ENCODE measurements around the gene PSTPIP2. TPM values are rescaled to one million over a fixed set of nuclear protein-coding genes. Genes with fewer than 3 reads are reported as not detected.
"Not testable (repeated sequence)": the region's sequence is repeated elsewhere in the genome, so short reads cannot be mapped to it uniquely, and the experiment has no call there.

PSTPIP2 gene
- total and polyA plus RNA-seq, 2 donors (not counting 3 experiments of a cell fraction or from before 2014, with no cell fraction given) = 1.6 to 4.9 TPM

DNA sequence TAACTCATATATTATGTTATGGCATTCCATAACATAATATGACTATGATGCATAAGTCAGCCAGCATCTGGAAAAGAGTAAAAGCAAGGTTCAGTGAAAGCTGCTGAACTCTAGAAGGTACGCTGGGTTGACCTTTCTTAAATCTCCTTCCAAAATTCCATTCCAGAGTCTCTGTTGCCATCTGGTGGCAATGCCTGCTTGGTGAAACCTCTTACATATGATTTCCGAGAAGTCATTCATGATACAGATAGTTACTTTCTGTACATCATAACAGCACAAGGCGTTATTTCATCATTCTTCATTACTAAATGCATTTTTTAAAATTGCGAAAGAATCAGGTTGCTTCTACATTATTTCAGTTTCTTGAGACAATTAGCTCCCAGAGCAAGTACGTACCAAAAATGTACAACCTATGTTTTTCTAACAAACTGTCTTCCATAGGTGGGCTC lies 97.9 kb downstream of the PSTPIP2 start:
- Histone ChIP-seq H3K79me2 (ENCODE audit: control insufficient read depth, insufficient read depth, low read length) (no peaks in the 10 kb centered on the region), H4K20me1 (replicated peaks; ENCODE audit: control insufficient read depth, extremely low read depth, insufficient read depth, low read length) (peaks cover 2% of the 10 kb centered on the region), H3K4me2 (ENCODE audit: insufficient read depth, low read length) (no peak overlapping the region), H2AFZ (ENCODE audit: low read depth, low read length) (no peak overlapping the region), H3K27ac (ENCODE audit: insufficient read depth, low read depth, low read length) (no peak overlapping the region), H3K4me1 (ENCODE audit: control insufficient read depth, extremely low read depth, insufficient read depth, low read length) (no peaks in the 10 kb centered on the region), H3K27me3 (ENCODE audit: control insufficient read depth in 2 of 2, insufficient read depth in 2 of 2, low read length in 2 of 2) (no peaks in the 10 kb centered on the region), H3K9ac (replicated peaks; ENCODE audit: extremely low read depth, insufficient read depth, low read length) (no peak overlapping the region), H3K36me3 (ENCODE audit: control insufficient read depth in 2 of 2, extremely low read depth in 1 of 2, insufficient read depth in 2 of 2, low read length in 2 of 2) (no peaks in the 10 kb centered on the region), H3K4me3 (replicated peaks in 1 of 3; ENCODE audit: insufficient read depth in 1 of 3, low read depth in 1 of 3, low read length in 3 of 3) (no peak overlapping the region), H3K9me3 (replicated peaks; ENCODE audit: control insufficient read depth, insufficient read depth, low read length) (no peaks in the 10 kb centered on the region), H3K9me1 (replicated peaks; ENCODE audit: control insufficient read depth, extremely low read depth, insufficient read depth, low read length) (no peaks in the 10 kb centered on the region)
- intact Hi-C loops (cut with micrococcal nuclease) (loop anchor here (1.0 to 2.0 kb wide), 6 partner anchors 23 to 353 kb away; partner anchors contain the start of gene PSTPIP2), dilution Hi-C loops (cut with MboI; ENCODE audit: extremely low pct_ligation_motif_present, low sequenced_read_pairs) (no loop called here)
- BruUV-seq (replicated peaks) = no TSS peak
- FAIRE-seq (peak; percentile 62), DNase-seq (ENCODE audit: low read depth, low spot score) (peak; percentile 71)
- TF ChIP-seq MYC (IDR thresholded peaks at IDR 0.05; ENCODE audit: low read depth, low read length) = no peak
- TF ChIP-seq, protein P1, sequence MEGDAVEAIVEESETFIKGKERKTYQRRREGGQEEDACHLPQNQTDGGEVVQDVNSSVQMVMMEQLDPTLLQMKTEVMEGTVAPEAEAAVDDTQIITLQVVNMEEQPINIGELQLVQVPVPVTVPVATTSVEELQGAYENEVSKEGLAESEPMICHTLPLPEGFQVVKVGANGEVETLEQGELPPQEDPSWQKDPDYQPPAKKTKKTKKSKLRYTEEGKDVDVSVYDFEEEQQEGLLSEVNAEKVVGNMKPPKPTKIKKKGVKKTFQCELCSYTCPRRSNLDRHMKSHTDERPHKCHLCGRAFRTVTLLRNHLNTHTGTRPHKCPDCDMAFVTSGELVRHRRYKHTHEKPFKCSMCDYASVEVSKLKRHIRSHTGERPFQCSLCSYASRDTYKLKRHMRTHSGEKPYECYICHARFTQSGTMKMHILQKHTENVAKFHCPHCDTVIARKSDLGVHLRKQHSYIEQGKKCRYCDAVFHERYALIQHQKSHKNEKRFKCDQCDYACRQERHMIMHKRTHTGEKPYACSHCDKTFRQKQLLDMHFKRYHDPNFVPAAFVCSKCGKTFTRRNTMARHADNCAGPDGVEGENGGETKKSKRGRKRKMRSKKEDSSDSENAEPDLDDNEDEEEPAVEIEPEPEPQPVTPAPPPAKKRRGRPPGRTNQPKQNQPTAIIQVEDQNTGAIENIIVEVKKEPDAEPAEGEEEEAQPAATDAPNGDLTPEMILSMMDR (IDR thresholded peaks at IDR 0.05; ENCODE audit: extremely low read depth in 1 of 2, insufficient read depth in 1 of 2, low read depth in 1 of 2, low read length in 2 of 2) = peak; percentile 54 to 65
- CTCF ChIA-PET = interaction anchor here (0.9 to 5.8 kb wide), 10 partner anchors 9 to 353 kb away, joined by 3 to 49 read pairs (median 5); no protein-coding TSS in a partner anchor
- POLR2A ChIA-PET = interaction anchor here (0.6 kb wide), 1 partner anchor 41 kb away, joined by 4 read pairs; no protein-coding TSS in a partner anchor

DNA sequence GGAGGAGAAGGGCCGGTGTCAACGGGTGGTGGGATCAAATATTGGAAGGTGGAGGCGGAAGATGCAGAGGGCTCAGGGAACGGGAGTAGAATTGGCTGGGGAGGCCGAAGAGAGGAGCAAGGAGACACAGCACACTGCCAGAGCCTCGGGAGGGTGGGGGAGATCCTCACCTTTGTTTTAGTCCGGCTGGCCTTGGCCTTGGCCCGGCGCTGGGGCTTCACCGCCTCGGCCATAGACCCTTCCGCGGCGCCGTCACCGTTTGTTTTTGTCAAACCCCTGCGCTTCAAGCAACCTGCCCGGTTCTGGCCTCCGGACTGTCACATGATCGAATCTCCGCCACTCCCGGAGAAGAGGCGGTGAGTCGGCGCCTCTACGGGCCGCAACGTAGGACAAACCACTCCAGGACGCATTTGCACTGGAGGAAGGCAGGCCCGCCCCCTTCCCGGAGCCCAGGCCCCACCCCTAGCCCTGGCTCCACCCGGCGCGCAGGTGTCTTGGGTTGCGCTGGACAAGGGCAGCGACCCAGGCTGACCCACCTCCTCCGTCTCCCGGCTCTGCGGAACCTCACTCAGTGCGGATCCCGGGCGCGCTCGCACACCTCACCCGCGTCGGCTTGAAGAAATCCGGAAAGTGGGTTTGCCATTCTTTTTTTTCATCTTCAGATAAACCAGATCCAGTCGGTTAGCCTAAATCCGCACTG lies 104.9 kb downstream of the PSTPIP2 start, which contains the start of gene EPG5:
EPG5 (minus strand) TSS at position 323 of the 700 bp plus-strand sequence; CDS start at position 233, 90 bp downstream.
- H3K27me3 ChIP-seq (ENCODE audit: control insufficient read depth in 2 of 2, insufficient read depth in 2 of 2, low read length in 2 of 2) = no peaks in the 10 kb centered on the region
- peak within 1 kb of the TSS; percentile 99 for H3K4me2 ChIP-seq (ENCODE audit: insufficient read depth, low read length)
- peaks cover 0 to 2% of the 10 kb centered on the region in 2 experiments for H3K36me3 ChIP-seq (ENCODE audit: control insufficient read depth in 2 of 2, extremely low read depth in 1 of 2, insufficient read depth in 2 of 2, low read length in 2 of 2)
- POLR2A ChIA-PET = no interaction called here
- no peaks in the 10 kb centered on the region for H3K9me1 ChIP-seq (replicated peaks; ENCODE audit: control insufficient read depth, extremely low read depth, insufficient read depth, low read length)
- H3K27ac ChIP-seq (ENCODE audit: insufficient read depth, low read depth, low read length) = peak within 1 kb of the TSS; percentile 61
- peaks cover 2% of the 10 kb centered on the region for H4K20me1 ChIP-seq (replicated peaks; ENCODE audit: control insufficient read depth, extremely low read depth, insufficient read depth, low read length)
- peak; percentile 96 for DNase-seq (ENCODE audit: low read depth, low spot score)
- peak within 1 kb of the TSS; percentile 93 for H3K9ac ChIP-seq (replicated peaks; ENCODE audit: extremely low read depth, insufficient read depth, low read length)
- TF ChIP-seq FOS (IDR thresholded peaks at IDR 0.05; ENCODE audit: borderline replicate concordance, insufficient read depth, low read length) (no peak), GATA2 (IDR thresholded peaks at IDR 0.05; ENCODE audit: insufficient read depth, insufficient read length, low read depth, low read length) (no peak), POLR2A (IDR thresholded peaks at IDR 0.05; ENCODE audit: low read depth, low read length) (peak; percentile 69), POLR2AphosphoS5 (IDR thresholded peaks at IDR 0.05; ENCODE audit: insufficient read depth, low read depth, low read length) (peak; percentile 66)
- TF ChIP-seq, protein P2, sequence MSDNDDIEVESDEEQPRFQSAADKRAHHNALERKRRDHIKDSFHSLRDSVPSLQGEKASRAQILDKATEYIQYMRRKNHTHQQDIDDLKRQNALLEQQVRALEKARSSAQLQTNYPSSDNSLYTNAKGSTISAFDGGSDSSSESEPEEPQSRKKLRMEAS (IDR thresholded peaks at IDR 0.05; ENCODE audit: insufficient read depth, insufficient read length) = peak; percentile 73
- no TSS peak for BruUV-seq (replicated peaks)
- peak within 1 kb of the TSS; percentile 60 to 98 (median 94) for H3K4me3 ChIP-seq (replicated peaks in 1 of 3; ENCODE audit: insufficient read depth in 1 of 3, low read depth in 1 of 3, low read length in 3 of 3)
- CTCF ChIA-PET = no interaction called here
- dilution Hi-C loops (cut with MboI; ENCODE audit: extremely low pct_ligation_motif_present, low sequenced_read_pairs) (no loop called here), intact Hi-C loops (cut with micrococcal nuclease) (loop anchor here (1.0 kb wide), 1 partner anchor 16 kb away; no protein-coding TSS in a partner anchor)
- no peaks in the 10 kb centered on the region for H3K9me3 ChIP-seq (replicated peaks; ENCODE audit: control insufficient read depth, insufficient read depth, low read length)
- H3K79me2 ChIP-seq (ENCODE audit: control insufficient read depth, insufficient read depth, low read length) = peaks cover 19% of the 10 kb centered on the region
- peaks cover 3% of the 10 kb centered on the region for H3K4me1 ChIP-seq (ENCODE audit: control insufficient read depth, extremely low read depth, insufficient read depth, low read length)
- peak within 1 kb of the TSS; percentile 97 for H2AFZ ChIP-seq (ENCODE audit: low read depth, low read length)
- peak; percentile 93 for FAIRE-seq

DNA sequence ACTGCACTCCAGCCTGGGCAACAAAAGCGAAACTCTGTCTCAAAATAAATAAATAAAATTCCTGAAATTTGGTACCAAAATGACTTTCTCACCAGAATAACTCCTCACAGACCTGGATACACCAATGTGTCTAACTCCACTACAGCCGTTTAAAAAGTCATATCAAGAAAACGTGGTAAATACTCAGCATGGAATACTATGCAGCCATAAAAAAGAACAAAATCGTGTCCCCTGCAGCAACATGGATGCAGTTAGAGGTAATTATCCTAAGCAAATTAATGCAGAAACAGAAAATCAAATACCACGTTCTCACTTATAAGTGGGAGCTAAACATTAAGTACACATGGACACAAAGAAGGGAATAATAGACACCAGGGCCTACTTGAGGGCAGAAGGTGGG lies 107.1 kb downstream of the PSTPIP2 start:
- H3K9me1 ChIP-seq (replicated peaks; ENCODE audit: control insufficient read depth, extremely low read depth, insufficient read depth, low read length); H3K4me3 ChIP-seq (replicated peaks in 1 of 3; ENCODE audit: insufficient read depth in 1 of 3, low read depth in 1 of 3, low read length in 3 of 3); POLR2A ChIA-PET; DNase-seq (ENCODE audit: low read depth, low spot score); H4K20me1 ChIP-seq (replicated peaks; ENCODE audit: control insufficient read depth, extremely low read depth, insufficient read depth, low read length); H2AFZ ChIP-seq (ENCODE audit: low read depth, low read length); FAIRE-seq; H3K4me2 ChIP-seq (ENCODE audit: insufficient read depth, low read length); intact Hi-C loops (cut with micrococcal nuclease); H3K36me3 ChIP-seq (ENCODE audit: control insufficient read depth in 2 of 2, extremely low read depth in 1 of 2, insufficient read depth in 2 of 2, low read length in 2 of 2); H3K9me3 ChIP-seq (replicated peaks; ENCODE audit: control insufficient read depth, insufficient read depth, low read length); dilution Hi-C loops (cut with MboI; ENCODE audit: extremely low pct_ligation_motif_present, low sequenced_read_pairs); H3K27me3 ChIP-seq (ENCODE audit: control insufficient read depth in 2 of 2, insufficient read depth in 2 of 2, low read length in 2 of 2); H3K27ac ChIP-seq (ENCODE audit: insufficient read depth, low read depth, low read length); BruUV-seq (replicated peaks); H3K9ac ChIP-seq (replicated peaks; ENCODE audit: extremely low read depth, insufficient read depth, low read length); H3K4me1 ChIP-seq (ENCODE audit: control insufficient read depth, extremely low read depth, insufficient read depth, low read length): not testable (repeated sequence)
- CTCF ChIA-PET = interaction anchor here (1.1 kb wide), 1 partner anchor 109 kb away, joined by 3 read pairs; no protein-coding TSS in a partner anchor
- H3K79me2 ChIP-seq (ENCODE audit: control insufficient read depth, insufficient read depth, low read length) = peaks cover 26% of the 10 kb centered on the region

Measured in endothelial cell of umbilical vein (primary cell).